Testis (tissue), 2 donors: Measurements from ENCODE around the gene NKX2-3.

Experiments used
- POLR2A ChIP-seq: fragments of 450-650 bp; IDR thresholded peaks from one replicate; pipeline ENCODE4 v1.6.1; 2017; ENCODE audit warnings: antibody characterized with exemption, mild to moderate bottlenecking, moderate library complexity
- TF ChIP-seq, protein P1 (sequence below), 3 experiments: fragments of 450-650 bp in 2 of 3; fragments of 200-600 bp in 1 of 3; sonication (generic) in 1 of 3; IDR thresholded peaks; one replicate each; pipeline ENCODE4 v1.5.1; 2016 to 2019; ENCODE audit warnings: antibody characterized with exemption in 3 of 3, mild to moderate bottlenecking in 2 of 3, moderate library complexity in 1 of 3

DNA sequence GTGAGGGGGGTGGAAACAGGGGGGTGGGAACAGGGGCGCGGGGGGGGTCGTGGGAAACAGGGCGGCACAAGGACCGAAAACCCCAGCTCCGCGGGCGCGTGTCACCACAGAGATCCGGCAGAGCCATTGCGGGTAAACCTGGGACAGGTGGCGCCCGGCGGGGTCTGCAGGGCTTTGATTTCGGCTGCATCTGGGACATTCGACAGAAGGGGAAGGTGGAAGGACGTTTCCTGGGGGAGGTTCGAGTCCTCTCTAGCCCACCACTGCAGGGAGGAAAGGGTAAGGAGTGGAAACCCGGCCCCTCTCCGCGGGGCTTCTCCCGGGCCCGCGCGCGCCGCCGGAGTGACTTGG is 7.5 kb downstream of the NKX2-3 start:
- TF ChIP-seq, protein P1, sequence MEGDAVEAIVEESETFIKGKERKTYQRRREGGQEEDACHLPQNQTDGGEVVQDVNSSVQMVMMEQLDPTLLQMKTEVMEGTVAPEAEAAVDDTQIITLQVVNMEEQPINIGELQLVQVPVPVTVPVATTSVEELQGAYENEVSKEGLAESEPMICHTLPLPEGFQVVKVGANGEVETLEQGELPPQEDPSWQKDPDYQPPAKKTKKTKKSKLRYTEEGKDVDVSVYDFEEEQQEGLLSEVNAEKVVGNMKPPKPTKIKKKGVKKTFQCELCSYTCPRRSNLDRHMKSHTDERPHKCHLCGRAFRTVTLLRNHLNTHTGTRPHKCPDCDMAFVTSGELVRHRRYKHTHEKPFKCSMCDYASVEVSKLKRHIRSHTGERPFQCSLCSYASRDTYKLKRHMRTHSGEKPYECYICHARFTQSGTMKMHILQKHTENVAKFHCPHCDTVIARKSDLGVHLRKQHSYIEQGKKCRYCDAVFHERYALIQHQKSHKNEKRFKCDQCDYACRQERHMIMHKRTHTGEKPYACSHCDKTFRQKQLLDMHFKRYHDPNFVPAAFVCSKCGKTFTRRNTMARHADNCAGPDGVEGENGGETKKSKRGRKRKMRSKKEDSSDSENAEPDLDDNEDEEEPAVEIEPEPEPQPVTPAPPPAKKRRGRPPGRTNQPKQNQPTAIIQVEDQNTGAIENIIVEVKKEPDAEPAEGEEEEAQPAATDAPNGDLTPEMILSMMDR (IDR thresholded peaks at IDR 0.05) = no peak
- no peak for TF ChIP-seq POLR2A
